ENCODE data around the gene CHAC1. TPM values are rescaled to one million over a fixed set of nuclear protein-coding genes. Genes with fewer than 3 reads are reported as not detected.

CHAC1 gene
- polyA plus RNA-seq, 1 donor from 2014 or later: 3.6 TPM

DNA sequence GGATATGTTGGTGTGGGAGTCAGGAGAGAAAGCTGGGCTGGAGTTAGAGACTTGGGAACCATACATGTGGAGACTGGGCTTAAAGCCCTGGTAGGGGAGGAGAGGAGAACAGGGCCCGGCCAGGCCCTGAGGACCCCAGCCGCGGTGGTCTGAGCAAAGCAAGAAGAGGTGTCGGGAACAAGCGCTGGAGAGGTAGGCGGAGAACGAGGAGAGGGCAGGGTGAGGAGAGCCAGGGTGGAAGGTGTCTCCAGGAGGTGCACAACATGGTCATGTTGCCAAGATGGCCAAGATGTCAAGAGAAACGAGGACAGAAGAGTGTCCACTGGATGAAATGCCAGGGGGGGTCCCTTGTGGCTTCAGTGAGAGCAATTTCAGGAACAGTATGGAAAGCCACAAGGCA lies 5.5 kb downstream of the CHAC1 start:
- H3F3A ChIP-seq (ENCODE audit: insufficient read depth, low read length, poor library complexity, severe bottlenecking): no peaks in the 10 kb centered on the region
- H4K20me1 ChIP-seq (ENCODE audit: insufficient read depth): no peaks in the 10 kb centered on the region
- H3K9me3 ChIP-seq (ENCODE audit: low read length): no peaks in the 10 kb centered on the region
- H3K4me3 ChIP-seq (ENCODE audit: low read length): no peak overlapping the region
- no peak overlapping the region for H3K4me2 ChIP-seq (ENCODE audit: low read length)
- no peak overlapping the region for H2AFZ ChIP-seq (ENCODE audit: low read depth, low read length)
- H3K27me3 ChIP-seq (ENCODE audit: insufficient read depth, low read depth, low read length): no peaks in the 10 kb centered on the region
- TF ChIP-seq EZH2 (IDR thresholded peaks at IDR 0.05; ENCODE audit: borderline replicate concordance, insufficient read depth, low read length, poor library complexity, severe bottlenecking): no peak
- no peak for TF ChIP-seq SMC3 (conservative IDR thresholded peaks at IDR 0.05; ENCODE audit: poor library complexity)
- TF ChIP-seq, protein P1, sequence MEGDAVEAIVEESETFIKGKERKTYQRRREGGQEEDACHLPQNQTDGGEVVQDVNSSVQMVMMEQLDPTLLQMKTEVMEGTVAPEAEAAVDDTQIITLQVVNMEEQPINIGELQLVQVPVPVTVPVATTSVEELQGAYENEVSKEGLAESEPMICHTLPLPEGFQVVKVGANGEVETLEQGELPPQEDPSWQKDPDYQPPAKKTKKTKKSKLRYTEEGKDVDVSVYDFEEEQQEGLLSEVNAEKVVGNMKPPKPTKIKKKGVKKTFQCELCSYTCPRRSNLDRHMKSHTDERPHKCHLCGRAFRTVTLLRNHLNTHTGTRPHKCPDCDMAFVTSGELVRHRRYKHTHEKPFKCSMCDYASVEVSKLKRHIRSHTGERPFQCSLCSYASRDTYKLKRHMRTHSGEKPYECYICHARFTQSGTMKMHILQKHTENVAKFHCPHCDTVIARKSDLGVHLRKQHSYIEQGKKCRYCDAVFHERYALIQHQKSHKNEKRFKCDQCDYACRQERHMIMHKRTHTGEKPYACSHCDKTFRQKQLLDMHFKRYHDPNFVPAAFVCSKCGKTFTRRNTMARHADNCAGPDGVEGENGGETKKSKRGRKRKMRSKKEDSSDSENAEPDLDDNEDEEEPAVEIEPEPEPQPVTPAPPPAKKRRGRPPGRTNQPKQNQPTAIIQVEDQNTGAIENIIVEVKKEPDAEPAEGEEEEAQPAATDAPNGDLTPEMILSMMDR (IDR thresholded peaks at IDR 0.05; ENCODE audit: poor library complexity, severe bottlenecking): no peak
- no peak for TF ChIP-seq POLR2AphosphoS5 (IDR thresholded peaks at IDR 0.05)
- no peak for TF ChIP-seq MXI1 (conservative IDR thresholded peaks at IDR 0.05; ENCODE audit: poor library complexity, severe bottlenecking)
- H3K9me2 ChIP-seq (ENCODE audit: insufficient read depth, low read length): no peaks in the 10 kb centered on the region
- H3K36me3 ChIP-seq (ENCODE audit: insufficient read depth, low read length): no peaks in the 10 kb centered on the region
- H3K27ac ChIP-seq (ENCODE audit: low read length): no peak overlapping the region
- H3K9ac ChIP-seq (ENCODE audit: low read length): no peak overlapping the region
- H3K79me2 ChIP-seq (replicated peaks; ENCODE audit: insufficient read depth, low read length): no peaks in the 10 kb centered on the region

DNA sequence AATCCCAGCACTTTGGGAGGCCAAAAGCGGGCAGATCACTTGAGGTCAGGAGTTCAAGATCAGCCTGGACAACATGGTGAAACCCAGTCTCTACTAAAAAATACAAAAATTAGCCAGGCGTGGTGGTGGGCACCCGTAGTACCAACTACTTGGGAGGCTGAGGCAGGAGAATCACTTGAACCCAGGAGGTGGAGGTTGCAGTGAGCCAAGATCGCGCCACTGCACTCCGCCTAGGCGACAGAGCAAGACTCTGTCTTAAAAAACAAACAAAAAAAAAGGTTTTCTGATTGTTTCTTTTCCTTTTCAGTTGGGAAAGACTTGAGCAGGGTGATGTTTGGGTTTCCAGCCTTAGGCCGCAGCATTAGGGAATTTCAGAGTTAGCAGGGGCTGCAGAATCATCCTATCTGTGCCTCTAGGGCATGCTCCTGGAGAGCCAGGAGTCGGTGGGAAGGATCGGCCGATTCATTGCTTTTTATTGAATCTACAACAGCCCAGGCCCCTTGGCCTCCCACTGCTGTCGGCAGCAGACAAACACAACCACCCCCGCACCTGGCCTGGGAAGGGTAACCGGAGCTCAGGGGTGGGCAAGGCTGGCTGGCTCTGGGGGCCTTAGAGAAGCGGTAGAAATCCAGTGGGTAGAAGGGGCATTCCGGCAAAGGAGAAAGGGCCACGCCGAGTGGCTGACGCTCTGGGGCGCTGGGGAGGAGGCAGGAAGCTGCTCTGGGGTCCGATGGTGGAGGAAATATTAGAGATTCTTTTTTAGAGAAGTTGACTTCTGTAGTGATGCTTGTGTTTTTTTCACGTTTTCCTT lies 6.3 kb downstream of the CHAC1 start:
- H3K79me2 ChIP-seq (replicated peaks; ENCODE audit: insufficient read depth, low read length): no peaks in the 10 kb centered on the region
- no peak for TF ChIP-seq MXI1 (conservative IDR thresholded peaks at IDR 0.05; ENCODE audit: poor library complexity, severe bottlenecking)
- no peak for TF ChIP-seq EZH2 (IDR thresholded peaks at IDR 0.05; ENCODE audit: borderline replicate concordance, insufficient read depth, low read length, poor library complexity, severe bottlenecking)
- no peak for TF ChIP-seq RAD21 (conservative IDR thresholded peaks at IDR 0.05)
- TF ChIP-seq SMC3 (conservative IDR thresholded peaks at IDR 0.05; ENCODE audit: poor library complexity): no peak
- no peak for TF ChIP-seq EP300 (conservative IDR thresholded peaks at IDR 0.05; ENCODE audit: poor library complexity, severe bottlenecking)
- TF ChIP-seq TAF1 (IDR thresholded peaks at IDR 0.05; ENCODE audit: low read depth): no peak
- TF ChIP-seq POLR2AphosphoS5 (IDR thresholded peaks at IDR 0.05): no peak
- TF ChIP-seq, protein P1 (IDR thresholded peaks at IDR 0.05; ENCODE audit: poor library complexity, severe bottlenecking): no peak
- TF ChIP-seq, protein P2, sequence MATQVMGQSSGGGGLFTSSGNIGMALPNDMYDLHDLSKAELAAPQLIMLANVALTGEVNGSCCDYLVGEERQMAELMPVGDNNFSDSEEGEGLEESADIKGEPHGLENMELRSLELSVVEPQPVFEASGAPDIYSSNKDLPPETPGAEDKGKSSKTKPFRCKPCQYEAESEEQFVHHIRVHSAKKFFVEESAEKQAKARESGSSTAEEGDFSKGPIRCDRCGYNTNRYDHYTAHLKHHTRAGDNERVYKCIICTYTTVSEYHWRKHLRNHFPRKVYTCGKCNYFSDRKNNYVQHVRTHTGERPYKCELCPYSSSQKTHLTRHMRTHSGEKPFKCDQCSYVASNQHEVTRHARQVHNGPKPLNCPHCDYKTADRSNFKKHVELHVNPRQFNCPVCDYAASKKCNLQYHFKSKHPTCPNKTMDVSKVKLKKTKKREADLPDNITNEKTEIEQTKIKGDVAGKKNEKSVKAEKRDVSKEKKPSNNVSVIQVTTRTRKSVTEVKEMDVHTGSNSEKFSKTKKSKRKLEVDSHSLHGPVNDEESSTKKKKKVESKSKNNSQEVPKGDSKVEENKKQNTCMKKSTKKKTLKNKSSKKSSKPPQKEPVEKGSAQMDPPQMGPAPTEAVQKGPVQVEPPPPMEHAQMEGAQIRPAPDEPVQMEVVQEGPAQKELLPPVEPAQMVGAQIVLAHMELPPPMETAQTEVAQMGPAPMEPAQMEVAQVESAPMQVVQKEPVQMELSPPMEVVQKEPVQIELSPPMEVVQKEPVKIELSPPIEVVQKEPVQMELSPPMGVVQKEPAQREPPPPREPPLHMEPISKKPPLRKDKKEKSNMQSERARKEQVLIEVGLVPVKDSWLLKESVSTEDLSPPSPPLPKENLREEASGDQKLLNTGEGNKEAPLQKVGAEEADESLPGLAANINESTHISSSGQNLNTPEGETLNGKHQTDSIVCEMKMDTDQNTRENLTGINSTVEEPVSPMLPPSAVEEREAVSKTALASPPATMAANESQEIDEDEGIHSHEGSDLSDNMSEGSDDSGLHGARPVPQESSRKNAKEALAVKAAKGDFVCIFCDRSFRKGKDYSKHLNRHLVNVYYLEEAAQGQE (IDR thresholded peaks at IDR 0.05; ENCODE audit: borderline replicate concordance): no peak
- H3K27me3 ChIP-seq (ENCODE audit: insufficient read depth, low read depth, low read length): no peaks in the 10 kb centered on the region
- H4K20me1 ChIP-seq (ENCODE audit: insufficient read depth): no peaks in the 10 kb centered on the region
- H3K9ac ChIP-seq (ENCODE audit: low read length): no peak overlapping the region
- no peaks in the 10 kb centered on the region for H3K9me3 ChIP-seq (ENCODE audit: low read length)
- no peak overlapping the region for H2AFZ ChIP-seq (ENCODE audit: low read depth, low read length)
- H3K9me2 ChIP-seq (ENCODE audit: insufficient read depth, low read length): no peaks in the 10 kb centered on the region
- no peak overlapping the region for H3K4me3 ChIP-seq (ENCODE audit: low read length)
- H3K27ac ChIP-seq (ENCODE audit: low read length): no peak overlapping the region
- no peaks in the 10 kb centered on the region for H3F3A ChIP-seq (ENCODE audit: insufficient read depth, low read length, poor library complexity, severe bottlenecking)
- no peaks in the 10 kb centered on the region for H3K36me3 ChIP-seq (ENCODE audit: insufficient read depth, low read length)
- no peak overlapping the region for H3K4me2 ChIP-seq (ENCODE audit: low read length)

Measured in neural cell (in vitro differentiated cells).